ENCODE data around the gene NUP214. TPM values are rescaled to one million over a fixed set of nuclear protein-coding genes. Genes with fewer than 3 reads are reported as not detected.
"Not testable (repeated sequence)": the region's sequence is repeated elsewhere in the genome, so short reads cannot be mapped to it uniquely, and the experiment has no call there.

The NUP214 gene
- polyA plus RNA-seq, 1 experiment, result 6.3 TPM

- Histone ChIP-seq H3K27me3 (ENCODE audit: control insufficient read depth, insufficient read depth, low read length) (no peaks in the 10 kb centered on the region), H3K36me3 (ENCODE audit: control insufficient read depth, insufficient read depth, low read length) (no peaks in the 10 kb centered on the region), H3K4me3 (ENCODE audit: low read depth, low read length) (no peak overlapping the region)
- TF ChIP-seq CTCF (IDR thresholded peaks at IDR 0.05; ENCODE audit: insufficient read depth, low read depth, low read length), result no peak
- no peak for DNase-seq (ENCODE audit: low read depth)
- ChIA-PET CTCF (no interaction called here), POLR2A (no interaction called here)
Measured at GRCh38 chr9:131259432-131259898, 134.1 kb downstream of the NUP214 start.

GRCh38 chr9:131259916-131260597, 134.7 kb downstream of the NUP214 start:
- TF ChIP-seq CTCF (IDR thresholded peaks at IDR 0.05; ENCODE audit: insufficient read depth, low read depth, low read length), result no peak
- Histone ChIP-seq H3K36me3 (ENCODE audit: control insufficient read depth, insufficient read depth, low read length) (no peaks in the 10 kb centered on the region), H3K4me3 (ENCODE audit: low read depth, low read length) (no peak overlapping the region), H3K27me3 (ENCODE audit: control insufficient read depth, insufficient read depth, low read length) (no peaks in the 10 kb centered on the region)
- DNase-seq (ENCODE audit: low read depth), result no peak
- ChIA-PET CTCF (no interaction called here), POLR2A (interaction anchor here (0.7 kb wide), 1 partner anchor 1770 kb away, joined by 3 read pairs; no protein-coding TSS in a partner anchor)

- POLR2A ChIA-PET, result no interaction called here
- Histone ChIP-seq H3K36me3 (ENCODE audit: control insufficient read depth, insufficient read depth, low read length) (no peaks in the 10 kb centered on the region), H3K27me3 (ENCODE audit: control insufficient read depth, insufficient read depth, low read length) (no peaks in the 10 kb centered on the region), H3K4me3 (ENCODE audit: low read depth, low read length) (no peak overlapping the region)
- TF ChIP-seq CTCF (IDR thresholded peaks at IDR 0.05; ENCODE audit: insufficient read depth, low read depth, low read length), result no peak
- CTCF ChIA-PET, result no interaction called here
- DNase-seq (ENCODE audit: low read depth), result no peak
Measured at GRCh38 chr9:131260751-131261452, 135.5 kb downstream of the NUP214 start.

- CTCF ChIA-PET, result no interaction called here
- POLR2A ChIA-PET, result no interaction called here
- Histone ChIP-seq H3K27me3 (ENCODE audit: control insufficient read depth, insufficient read depth, low read length) (no peaks in the 10 kb centered on the region), H3K36me3 (ENCODE audit: control insufficient read depth, insufficient read depth, low read length) (no peaks in the 10 kb centered on the region), H3K4me3 (ENCODE audit: low read depth, low read length) (no peak overlapping the region)
- no peak for DNase-seq (ENCODE audit: low read depth)
- no peak for TF ChIP-seq CTCF (IDR thresholded peaks at IDR 0.05; ENCODE audit: insufficient read depth, low read depth, low read length)
Measured at GRCh38 chr9:131262327-131263032, 137.1 kb downstream of the NUP214 start.

- CTCF ChIA-PET; POLR2A ChIA-PET; H3K27me3 ChIP-seq (ENCODE audit: control insufficient read depth, insufficient read depth, low read length); H3K36me3 ChIP-seq (ENCODE audit: control insufficient read depth, insufficient read depth, low read length); DNase-seq (ENCODE audit: low read depth); H3K4me3 ChIP-seq (ENCODE audit: low read depth, low read length): not testable (repeated sequence)
Measured at GRCh38 chr9:131263033-131263343, 137.6 kb downstream of the NUP214 start.

All from BJ (cell line).